Daoy (cell line): ENCODE data around the gene UBE2V1. TPM values are rescaled to one million over a fixed set of nuclear protein-coding genes. Genes with fewer than 3 reads are reported as not detected.
A peak's percentile ranks its signal among the peaks of the same experiment; 100 is the strongest.

Source experiments
- DNase-seq: peaks from one replicate; pipeline ENCODE4 v3.0.0-alpha.2; 2015; ENCODE audit warnings: low read depth
- total RNA-seq: library from RNA; depleted of rRNA; stranded (reverse); fragments of >200 nt; shearing (Covaris generic); gene quantifications from 2 replicates; pipeline ENCODE4 v1.2.3, GENCODE V29; 2014; rRNA removed

The UBE2V1 gene
- total RNA-seq, 1 experiment from 2014 or later, result 35.8 TPM

- no peak for DNase-seq
These were observed 68.5 kb downstream of the UBE2V1 start for GRCh38 chr20:50044353-50044960.

- no peak for DNase-seq
These were observed 69.2 kb downstream of the UBE2V1 start for GRCh38 chr20:50043573-50044352.

- DNase-seq, result no peak
These were observed 70.3 kb downstream of the UBE2V1 start for GRCh38 chr20:50042370-50043313.

- DNase-seq, result no peak
These were observed 71.6 kb downstream of the UBE2V1 start for GRCh38 chr20:50041246-50041873.

- no peak for DNase-seq
These were observed 72.3 kb downstream of the UBE2V1 start for GRCh38 chr20:50040432-50041245.

- no peak for DNase-seq
These were observed 73.1 kb downstream of the UBE2V1 start for GRCh38 chr20:50039706-50040431.

- no peak for DNase-seq
These were observed 74.4 kb downstream of the UBE2V1 start for GRCh38 chr20:50038574-50038991.

- no peak for DNase-seq
These were observed 74.8 kb downstream of the UBE2V1 start for GRCh38 chr20:50038169-50038568.

- no peak for DNase-seq
These were observed 75.4 kb downstream of the UBE2V1 start for GRCh38 chr20:50037575-50037974.

GRCh38 chr20:50037123-50037522 lies 75.8 kb downstream of the UBE2V1 start:
- no peak for DNase-seq

- DNase-seq, result no peak
These were observed 76.2 kb downstream of the UBE2V1 start for GRCh38 chr20:50036703-50037102.

- peak; percentile 85 for DNase-seq
These were observed 78.3 kb downstream of the UBE2V1 start for GRCh38 chr20:50034567-50035180.

GRCh38 chr20:50032955-50033666 lies 79.8 kb downstream of the UBE2V1 start:
- no peak for DNase-seq

Other genes with a start within 250 kb of the UBE2V1 start
- gene SPATA2, start 197.6 kb downstream of the UBE2V1 start, total RNA-seq, result 2.0 and 3.3 TPM in 2 replicates
- gene RNF114, start 176.8 kb downstream of the UBE2V1 start, total RNA-seq, result 273 and 292 TPM in 2 replicates
- gene SNAI1, start 130.2 kb downstream of the UBE2V1 start, total RNA-seq, result 1.3 and 1.7 TPM in 2 replicates
- gene PEDS1, start 40.6 kb upstream of the UBE2V1 start, total RNA-seq, result 21.7 and 23.6 TPM in 2 replicates
- gene CEBPB, start 77.7 kb upstream of the UBE2V1 start, total RNA-seq, result 29.5 and 38.0 TPM in 2 replicates